ENCODE data around the gene PPL. TPM values are rescaled to one million over a fixed set of nuclear protein-coding genes. Genes with fewer than 3 reads are reported as not detected.

Gene PPL
- total RNA-seq, 1 experiment from 2014 or later: 0.04 TPM

DNA sequence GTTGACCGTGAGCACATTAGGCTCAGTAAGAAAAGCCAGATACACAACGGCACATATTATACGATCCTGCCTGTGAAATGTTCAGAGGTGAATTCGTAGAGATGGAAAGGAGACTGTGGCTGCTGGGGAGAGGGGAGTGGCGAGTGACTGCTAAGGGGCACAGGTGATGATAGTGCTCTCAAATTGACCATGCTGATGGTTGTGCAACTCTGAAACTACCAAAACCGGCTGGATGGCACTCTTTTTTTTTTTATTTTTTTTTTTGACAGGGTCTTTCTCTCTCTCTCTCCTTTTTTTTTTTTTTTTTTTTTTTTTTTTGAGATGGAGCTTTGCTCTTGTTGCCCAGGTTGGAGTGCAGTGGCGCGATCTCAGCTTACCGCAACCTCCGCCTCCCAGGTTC, 13.0 kb upstream of the PPL start:
- TF ChIP-seq, protein P1, sequence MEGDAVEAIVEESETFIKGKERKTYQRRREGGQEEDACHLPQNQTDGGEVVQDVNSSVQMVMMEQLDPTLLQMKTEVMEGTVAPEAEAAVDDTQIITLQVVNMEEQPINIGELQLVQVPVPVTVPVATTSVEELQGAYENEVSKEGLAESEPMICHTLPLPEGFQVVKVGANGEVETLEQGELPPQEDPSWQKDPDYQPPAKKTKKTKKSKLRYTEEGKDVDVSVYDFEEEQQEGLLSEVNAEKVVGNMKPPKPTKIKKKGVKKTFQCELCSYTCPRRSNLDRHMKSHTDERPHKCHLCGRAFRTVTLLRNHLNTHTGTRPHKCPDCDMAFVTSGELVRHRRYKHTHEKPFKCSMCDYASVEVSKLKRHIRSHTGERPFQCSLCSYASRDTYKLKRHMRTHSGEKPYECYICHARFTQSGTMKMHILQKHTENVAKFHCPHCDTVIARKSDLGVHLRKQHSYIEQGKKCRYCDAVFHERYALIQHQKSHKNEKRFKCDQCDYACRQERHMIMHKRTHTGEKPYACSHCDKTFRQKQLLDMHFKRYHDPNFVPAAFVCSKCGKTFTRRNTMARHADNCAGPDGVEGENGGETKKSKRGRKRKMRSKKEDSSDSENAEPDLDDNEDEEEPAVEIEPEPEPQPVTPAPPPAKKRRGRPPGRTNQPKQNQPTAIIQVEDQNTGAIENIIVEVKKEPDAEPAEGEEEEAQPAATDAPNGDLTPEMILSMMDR (conservative IDR thresholded peaks at IDR 0.05; ENCODE audit: low read depth, low read length): no peak
- no peak for TF ChIP-seq EZH2 (IDR thresholded peaks at IDR 0.05; ENCODE audit: borderline replicate concordance, low read depth, low read length, poor library complexity, severe bottlenecking)
- no peak overlapping the region for H3K27ac ChIP-seq (ENCODE audit: low read depth, low read length, poor library complexity, severe bottlenecking)
- H3K27me3 ChIP-seq (replicated peaks; ENCODE audit: insufficient read depth, low read depth, low read length, poor library complexity): no peaks in the 10 kb centered on the region
- BruUV-seq (replicated peaks): no TSS peak
- no peaks in the 10 kb centered on the region for H3K4me1 ChIP-seq (ENCODE audit: insufficient read depth, low read length, poor library complexity, severe bottlenecking)
- ChIA-PET CTCF (no interaction called here), POLR2A (ENCODE audit: low non-redundant PET) (no interaction called here)
- H3K9me3 ChIP-seq (ENCODE audit: low read depth, low read length, poor library complexity, severe bottlenecking): no peaks in the 10 kb centered on the region
- intact Hi-C loops (cut with micrococcal nuclease; ENCODE audit: unreplicated experiment): loop anchor here (10.0 kb wide), 2 partner anchors 255 to 545 kb away; partner anchors contain the start of gene NUDT16L1
- DNase-seq (ENCODE audit: low spot score): no peak
- H3K36me3 ChIP-seq (ENCODE audit: insufficient read depth, low read length, poor library complexity, severe bottlenecking): no peaks in the 10 kb centered on the region
- no peak overlapping the region for H3K4me3 ChIP-seq (ENCODE audit: low read depth, low read length, poor library complexity, severe bottlenecking)

DNA sequence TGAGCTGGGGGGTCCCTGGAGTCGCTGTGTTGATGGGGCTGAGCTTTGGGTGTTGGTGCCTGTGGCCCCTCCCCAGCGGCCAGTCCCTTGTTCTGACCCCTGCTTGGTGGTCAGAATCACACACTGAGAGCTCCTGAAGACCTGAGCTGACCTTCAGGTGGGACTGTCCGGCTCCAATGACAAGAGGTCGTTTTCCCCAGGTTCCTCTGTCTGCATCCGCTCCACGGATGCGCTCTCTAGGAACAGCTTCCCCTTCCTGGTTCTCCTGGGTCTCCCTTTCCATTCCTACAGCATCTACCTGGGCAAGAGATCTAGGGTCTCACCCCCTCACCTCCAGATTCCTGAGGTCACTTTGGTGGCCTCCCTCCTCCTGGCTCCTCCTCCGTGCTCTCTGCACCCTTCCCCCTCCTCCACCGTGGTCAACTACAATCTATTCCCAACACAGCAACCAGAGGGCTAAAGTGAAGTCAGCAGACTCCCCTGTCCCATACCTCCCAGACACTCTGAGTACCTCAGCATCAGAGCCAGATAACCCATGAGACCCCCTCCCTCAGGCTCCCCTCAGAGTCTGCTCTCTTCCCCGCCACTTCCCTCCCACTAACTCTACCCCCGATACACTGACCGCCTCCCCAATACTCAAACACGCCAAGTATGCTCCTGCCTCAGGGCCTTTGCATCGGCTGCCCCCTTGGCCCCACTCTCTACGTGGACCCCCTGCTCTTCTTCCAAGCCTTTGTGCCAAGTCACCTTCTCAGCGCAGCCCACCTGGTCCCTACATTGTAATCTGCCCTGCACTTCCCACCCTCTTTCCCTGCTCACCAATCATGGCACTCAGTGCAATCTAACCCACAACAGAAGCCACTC, 12.2 kb upstream of the PPL start:
- no peaks in the 10 kb centered on the region for H3K36me3 ChIP-seq (ENCODE audit: insufficient read depth, low read length, poor library complexity, severe bottlenecking)
- peaks cover 4% of the 10 kb centered on the region for H3K4me1 ChIP-seq (ENCODE audit: insufficient read depth, low read length, poor library complexity, severe bottlenecking)
- ChIA-PET POLR2A (ENCODE audit: low non-redundant PET) (no interaction called here), CTCF (no interaction called here)
- intact Hi-C loops (cut with micrococcal nuclease; ENCODE audit: unreplicated experiment): no loop called here
- no peaks in the 10 kb centered on the region for H3K9me3 ChIP-seq (ENCODE audit: low read depth, low read length, poor library complexity, severe bottlenecking)
- DNase-seq (ENCODE audit: low spot score): no peak
- no peak overlapping the region for H3K27ac ChIP-seq (ENCODE audit: low read depth, low read length, poor library complexity, severe bottlenecking)
- no peak overlapping the region for H3K4me3 ChIP-seq (ENCODE audit: low read depth, low read length, poor library complexity, severe bottlenecking)
- H3K27me3 ChIP-seq (replicated peaks; ENCODE audit: insufficient read depth, low read depth, low read length, poor library complexity): no peaks in the 10 kb centered on the region
- BruUV-seq (replicated peaks): no TSS peak
- TF ChIP-seq, protein P1 (conservative IDR thresholded peaks at IDR 0.05; ENCODE audit: low read depth, low read length): no peak
- TF ChIP-seq EZH2 (IDR thresholded peaks at IDR 0.05; ENCODE audit: borderline replicate concordance, low read depth, low read length, poor library complexity, severe bottlenecking): no peak

DNA sequence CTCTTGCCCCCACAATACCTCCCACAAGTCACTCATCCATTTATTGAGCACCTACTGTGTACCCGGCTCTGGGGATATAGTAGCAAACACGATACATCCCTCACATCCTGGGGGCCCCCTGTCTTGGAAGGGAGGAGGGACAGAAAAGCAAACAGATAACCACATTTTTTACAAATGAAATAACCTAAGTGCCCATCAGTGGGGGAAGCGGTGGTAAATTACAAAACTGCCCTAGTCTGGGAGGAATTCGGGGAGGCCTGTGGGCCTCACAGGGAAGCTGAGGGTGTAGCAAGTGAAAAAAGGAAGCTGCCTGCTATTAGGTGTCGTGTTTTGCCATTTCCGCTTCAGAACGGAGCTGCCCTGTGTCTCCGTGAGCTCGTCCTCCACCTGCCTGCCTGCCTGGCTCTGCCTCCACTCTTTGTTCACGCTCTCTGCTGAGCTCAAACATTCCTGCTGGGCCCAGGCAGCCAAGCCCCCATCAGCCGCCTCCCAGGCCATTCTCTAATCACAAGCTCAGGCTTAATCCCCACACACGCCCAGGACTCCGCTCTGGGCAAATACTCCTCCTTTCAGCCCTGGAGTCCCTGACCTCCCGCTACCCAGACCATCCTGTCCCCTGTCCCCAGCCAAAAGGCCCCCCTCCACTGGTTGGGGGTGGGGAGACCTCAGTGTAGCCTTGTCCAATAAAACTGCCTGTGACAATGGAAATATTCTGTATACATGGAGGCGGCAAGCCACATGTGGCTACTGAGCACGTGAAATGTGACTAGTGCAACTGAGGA, 11.0 kb upstream of the PPL start:
- POLR2A ChIA-PET (ENCODE audit: low non-redundant PET): interaction anchor here (0.8 kb wide), 1 partner anchor 10 kb away, joined by 5 read pairs; the partner anchor contains the start of gene SEC14L5
- BruUV-seq (replicated peaks): no TSS peak

More for the DNA sequence above, 11.0 kb upstream of the PPL start:
- Histone ChIP-seq H3K36me3 (ENCODE audit: insufficient read depth, low read length, poor library complexity, severe bottlenecking) (no peaks in the 10 kb centered on the region), H3K27me3 (replicated peaks; ENCODE audit: insufficient read depth, low read depth, low read length, poor library complexity) (no peaks in the 10 kb centered on the region), H3K9me3 (ENCODE audit: low read depth, low read length, poor library complexity, severe bottlenecking) (no peaks in the 10 kb centered on the region), H3K4me3 (ENCODE audit: low read depth, low read length, poor library complexity, severe bottlenecking) (no peak overlapping the region), H3K4me1 (ENCODE audit: insufficient read depth, low read length, poor library complexity, severe bottlenecking) (peaks cover 14% of the 10 kb centered on the region), H3K27ac (ENCODE audit: low read depth, low read length, poor library complexity, severe bottlenecking) (no peak overlapping the region)
- CTCF ChIA-PET: interaction anchor here (0.6 kb wide), 1 partner anchor 289 kb away, joined by 3 read pairs; no protein-coding TSS in a partner anchor
- TF ChIP-seq EZH2 (IDR thresholded peaks at IDR 0.05; ENCODE audit: borderline replicate concordance, low read depth, low read length, poor library complexity, severe bottlenecking): no peak
- TF ChIP-seq, protein P1 (conservative IDR thresholded peaks at IDR 0.05; ENCODE audit: low read depth, low read length): no peak
- intact Hi-C loops (cut with micrococcal nuclease; ENCODE audit: unreplicated experiment): no loop called here
- DNase-seq (ENCODE audit: low spot score): no peak
